Measurements from ENCODE around the gene TUFM.
"Not testable (repeated sequence)": the region's sequence is repeated elsewhere in the genome, so short reads cannot be mapped to it uniquely, and the experiment has no call there.

DNA sequence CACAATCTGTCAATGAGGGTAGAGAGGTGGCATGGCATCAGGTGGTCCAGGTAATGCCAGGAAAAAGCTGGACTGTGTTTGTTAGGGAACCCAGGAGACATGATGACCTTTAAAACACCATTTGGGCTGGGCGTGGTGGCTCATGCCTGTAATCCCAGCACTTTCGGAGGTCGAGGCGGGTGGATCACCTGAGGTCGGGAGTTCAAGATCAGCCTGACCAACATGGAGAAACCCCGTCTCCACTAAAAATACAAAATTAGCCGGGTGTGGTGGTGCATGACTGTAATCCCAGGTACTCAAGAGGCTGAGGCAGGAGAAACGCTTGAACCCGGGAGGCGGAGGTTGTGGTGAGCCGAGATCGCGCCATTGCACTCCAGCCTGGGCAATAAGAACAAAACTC lies 25.6 kb downstream of the TUFM start:
- not testable (repeated sequence) for TF ChIP-seq EZH2 (IDR thresholded peaks at IDR 0.05); POLR2AphosphoS5 (IDR thresholded peaks at IDR 0.05; ENCODE audit: low read depth, low read length); TCF7L2 (IDR thresholded peaks at IDR 0.05; ENCODE audit: borderline replicate concordance, extremely low read depth, insufficient read depth, insufficient read length); ZFX (IDR thresholded peaks at IDR 0.05); POLR2A (IDR thresholded peaks at IDR 0.05; ENCODE audit: borderline replicate concordance, extremely low read depth, insufficient read depth, insufficient read length); CBX3 (IDR thresholded peaks at IDR 0.05; ENCODE audit: low read depth)
- TF ChIP-seq, protein P1, sequence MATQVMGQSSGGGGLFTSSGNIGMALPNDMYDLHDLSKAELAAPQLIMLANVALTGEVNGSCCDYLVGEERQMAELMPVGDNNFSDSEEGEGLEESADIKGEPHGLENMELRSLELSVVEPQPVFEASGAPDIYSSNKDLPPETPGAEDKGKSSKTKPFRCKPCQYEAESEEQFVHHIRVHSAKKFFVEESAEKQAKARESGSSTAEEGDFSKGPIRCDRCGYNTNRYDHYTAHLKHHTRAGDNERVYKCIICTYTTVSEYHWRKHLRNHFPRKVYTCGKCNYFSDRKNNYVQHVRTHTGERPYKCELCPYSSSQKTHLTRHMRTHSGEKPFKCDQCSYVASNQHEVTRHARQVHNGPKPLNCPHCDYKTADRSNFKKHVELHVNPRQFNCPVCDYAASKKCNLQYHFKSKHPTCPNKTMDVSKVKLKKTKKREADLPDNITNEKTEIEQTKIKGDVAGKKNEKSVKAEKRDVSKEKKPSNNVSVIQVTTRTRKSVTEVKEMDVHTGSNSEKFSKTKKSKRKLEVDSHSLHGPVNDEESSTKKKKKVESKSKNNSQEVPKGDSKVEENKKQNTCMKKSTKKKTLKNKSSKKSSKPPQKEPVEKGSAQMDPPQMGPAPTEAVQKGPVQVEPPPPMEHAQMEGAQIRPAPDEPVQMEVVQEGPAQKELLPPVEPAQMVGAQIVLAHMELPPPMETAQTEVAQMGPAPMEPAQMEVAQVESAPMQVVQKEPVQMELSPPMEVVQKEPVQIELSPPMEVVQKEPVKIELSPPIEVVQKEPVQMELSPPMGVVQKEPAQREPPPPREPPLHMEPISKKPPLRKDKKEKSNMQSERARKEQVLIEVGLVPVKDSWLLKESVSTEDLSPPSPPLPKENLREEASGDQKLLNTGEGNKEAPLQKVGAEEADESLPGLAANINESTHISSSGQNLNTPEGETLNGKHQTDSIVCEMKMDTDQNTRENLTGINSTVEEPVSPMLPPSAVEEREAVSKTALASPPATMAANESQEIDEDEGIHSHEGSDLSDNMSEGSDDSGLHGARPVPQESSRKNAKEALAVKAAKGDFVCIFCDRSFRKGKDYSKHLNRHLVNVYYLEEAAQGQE (IDR thresholded peaks at IDR 0.05; ENCODE audit: low read depth), result not testable (repeated sequence)
- TF ChIP-seq, protein P2, sequence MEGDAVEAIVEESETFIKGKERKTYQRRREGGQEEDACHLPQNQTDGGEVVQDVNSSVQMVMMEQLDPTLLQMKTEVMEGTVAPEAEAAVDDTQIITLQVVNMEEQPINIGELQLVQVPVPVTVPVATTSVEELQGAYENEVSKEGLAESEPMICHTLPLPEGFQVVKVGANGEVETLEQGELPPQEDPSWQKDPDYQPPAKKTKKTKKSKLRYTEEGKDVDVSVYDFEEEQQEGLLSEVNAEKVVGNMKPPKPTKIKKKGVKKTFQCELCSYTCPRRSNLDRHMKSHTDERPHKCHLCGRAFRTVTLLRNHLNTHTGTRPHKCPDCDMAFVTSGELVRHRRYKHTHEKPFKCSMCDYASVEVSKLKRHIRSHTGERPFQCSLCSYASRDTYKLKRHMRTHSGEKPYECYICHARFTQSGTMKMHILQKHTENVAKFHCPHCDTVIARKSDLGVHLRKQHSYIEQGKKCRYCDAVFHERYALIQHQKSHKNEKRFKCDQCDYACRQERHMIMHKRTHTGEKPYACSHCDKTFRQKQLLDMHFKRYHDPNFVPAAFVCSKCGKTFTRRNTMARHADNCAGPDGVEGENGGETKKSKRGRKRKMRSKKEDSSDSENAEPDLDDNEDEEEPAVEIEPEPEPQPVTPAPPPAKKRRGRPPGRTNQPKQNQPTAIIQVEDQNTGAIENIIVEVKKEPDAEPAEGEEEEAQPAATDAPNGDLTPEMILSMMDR (IDR thresholded peaks at IDR 0.05 in 2 of 3, conservative IDR thresholded peaks at IDR 0.05 in 1 of 3; ENCODE audit: borderline replicate concordance in 1 of 3, insufficient read depth in 1 of 3, low read depth in 2 of 3, low read length in 2 of 3), result not testable (repeated sequence)

Measured in HCT116 (cell line).